Memory B cell (primary cell): ENCODE data around the gene LSM8.
"Not testable (repeated sequence)": the region's sequence is repeated elsewhere in the genome, so short reads cannot be mapped to it uniquely, and the experiment has no call there.

Experiments used
- ATAC-seq: fragments of 150-1000 bp; cut with Tn5 transposase; 2 replicates; pipeline ENCODE4 v1.10.0; 2021; ENCODE audit warnings: low read depth, mild to moderate bottlenecking, moderate library complexity
- DNase-seq, 2 donors: peaks; one replicate each; pipeline ENCODE4 v3.0.0; 2022; ENCODE audit warnings: low spot score in 2 of 2
- H3K27ac Mint-ChIP-seq: one replicate; pipeline ENCODE4 v1.8.0; 2022; ENCODE audit warnings: mild to moderate bottlenecking, moderate library complexity, mixed read lengths
- H3K27me3 Mint-ChIP-seq: one replicate; pipeline ENCODE4 v1.8.0; 2022; ENCODE audit warnings: mixed read lengths
- H3K36me3 Mint-ChIP-seq: one replicate; pipeline ENCODE4 v1.8.0; 2022; ENCODE audit warnings: mild to moderate bottlenecking, mixed read lengths
- H3K4me1 Mint-ChIP-seq: one replicate; pipeline ENCODE4 v1.8.0; 2022; ENCODE audit warnings: mixed read lengths
- H3K4me3 Mint-ChIP-seq: one replicate; pipeline ENCODE4 v1.8.0; 2022; ENCODE audit warnings: mild to moderate bottlenecking, moderate library complexity, mixed read lengths
- H3K9me3 Mint-ChIP-seq: one replicate; pipeline ENCODE4 v1.8.0; 2022; ENCODE audit warnings: mixed read lengths

The LSM8 gene

GRCh38 chr7:118220583-118220982 lies 36.6 kb downstream of the LSM8 start:
- H3K27me3 Mint-ChIP-seq: no peaks in the 10 kb centered on the region
- H3K27ac Mint-ChIP-seq: no peak overlapping the region

DNA sequence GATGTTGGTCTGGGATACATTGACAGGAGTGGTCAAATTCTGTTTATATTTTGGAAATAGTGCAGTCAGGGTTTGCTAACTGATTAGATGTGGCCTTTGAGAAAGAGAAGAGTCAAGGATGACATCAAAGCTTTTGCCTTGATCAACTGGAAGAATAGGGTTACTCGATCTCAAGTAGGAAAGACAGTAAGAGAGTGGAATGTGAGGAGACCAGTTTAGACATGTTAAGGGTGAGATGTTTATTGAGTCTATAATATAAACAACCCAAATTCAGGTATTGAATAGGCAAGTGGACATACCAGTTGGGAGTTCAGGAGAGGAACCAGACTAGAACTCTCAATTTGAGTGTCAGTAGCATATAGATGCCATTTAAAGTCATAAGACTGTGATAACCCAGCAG lies 38.6 kb downstream of the LSM8 start:
- no peak overlapping the region for H3K27ac Mint-ChIP-seq
- no peaks in the 10 kb centered on the region for H3K4me1 Mint-ChIP-seq
- ATAC-seq (no peak), DNase-seq (no peak)
- H3K27me3 Mint-ChIP-seq: no peaks in the 10 kb centered on the region
- H3K9me3 Mint-ChIP-seq: no peaks in the 10 kb centered on the region
- H3K36me3 Mint-ChIP-seq: no peaks in the 10 kb centered on the region
- no peak overlapping the region for H3K4me3 Mint-ChIP-seq

More at GRCh38 chr7:118220583-118220982, 36.6 kb downstream of the LSM8 start:
- H3K4me1 Mint-ChIP-seq: no peaks in the 10 kb centered on the region
- no peaks in the 10 kb centered on the region for H3K9me3 Mint-ChIP-seq
- no peak for ATAC-seq
- no peak overlapping the region for H3K4me3 Mint-ChIP-seq
- no peaks in the 10 kb centered on the region for H3K36me3 Mint-ChIP-seq
- no peak for DNase-seq

GRCh38 chr7:118224521-118224920 lies 40.6 kb downstream of the LSM8 start, which contains the start of gene ANKRD7:
Gene ANKRD7 (plus strand): TSS chr7:118224704. CDS start chr7:118224831, 127 bp downstream.
- no peaks in the 10 kb centered on the region for H3K9me3 Mint-ChIP-seq
- H3K27ac Mint-ChIP-seq: no peak within 1 kb of the TSS
- H3K4me1 Mint-ChIP-seq: no peaks in the 10 kb centered on the region
- H3K4me3 Mint-ChIP-seq: no peak within 1 kb of the TSS
- ATAC-seq: no peak
- H3K27me3 Mint-ChIP-seq: peaks cover 4% of the 10 kb centered on the region
- no peak for DNase-seq
- H3K36me3 Mint-ChIP-seq: no peaks in the 10 kb centered on the region

- H3K4me1 Mint-ChIP-seq: no peaks in the 10 kb centered on the region
- ATAC-seq: no peak
- no peaks in the 10 kb centered on the region for H3K9me3 Mint-ChIP-seq
- H3K27me3 Mint-ChIP-seq: peaks cover 4% of the 10 kb centered on the region
- H3K36me3 Mint-ChIP-seq: no peaks in the 10 kb centered on the region
- DNase-seq: no peak
- H3K27ac Mint-ChIP-seq: no peak overlapping the region
- H3K4me3 Mint-ChIP-seq: no peak overlapping the region
Measured at GRCh38 chr7:118232837-118233236, 48.9 kb downstream of the LSM8 start.

DNA sequence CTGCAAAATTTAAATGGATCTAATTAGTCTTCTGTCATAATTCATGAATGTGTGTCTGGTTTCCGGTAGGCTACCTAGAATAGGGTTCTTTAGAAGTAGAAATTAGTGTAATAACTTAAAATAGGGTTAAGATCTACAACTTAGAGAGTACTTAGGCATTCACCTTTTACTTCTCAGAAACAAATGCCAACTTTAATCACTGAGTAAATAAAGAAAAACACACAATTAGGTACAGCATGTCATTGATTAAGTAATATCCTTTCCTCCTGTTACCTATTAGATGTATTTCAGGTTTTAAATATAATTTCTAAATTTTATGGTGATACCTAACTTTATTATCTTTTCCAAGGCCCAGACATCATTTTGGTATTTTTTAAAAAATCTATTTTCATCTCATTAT lies 49.8 kb downstream of the LSM8 start:
- ATAC-seq (no peak), DNase-seq (no peak)
- Mint-ChIP-seq H3K27me3 (peaks cover 3% of the 10 kb centered on the region), H3K4me3 (no peak overlapping the region), H3K27ac (no peak overlapping the region), H3K4me1 (no peaks in the 10 kb centered on the region), H3K36me3 (no peaks in the 10 kb centered on the region), H3K9me3 (no peaks in the 10 kb centered on the region)

DNA sequence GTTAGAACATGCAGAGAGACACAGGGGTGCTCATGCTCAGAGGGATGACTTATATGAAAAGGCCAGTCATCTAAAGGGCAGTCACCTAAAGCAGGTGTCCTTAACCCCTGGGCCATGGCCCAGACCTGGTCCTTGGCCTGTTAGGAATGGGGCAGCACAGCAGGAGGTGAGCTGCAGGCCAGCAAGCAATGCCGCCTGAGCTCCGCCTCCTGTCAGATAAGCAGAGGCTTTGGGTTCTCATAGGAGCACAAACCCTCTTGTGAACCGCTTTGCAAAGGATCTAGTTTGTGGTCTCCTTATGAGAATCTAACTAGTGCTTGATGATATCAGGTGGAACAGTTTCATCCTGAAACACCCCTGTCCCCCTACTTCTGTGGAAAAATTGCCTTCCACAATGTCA lies 55.0 kb downstream of the LSM8 start:
- Mint-ChIP-seq H3K4me3 (no peak overlapping the region), H3K27ac (no peak overlapping the region), H3K9me3 (no peaks in the 10 kb centered on the region), H3K36me3 (no peaks in the 10 kb centered on the region), H3K4me1 (no peaks in the 10 kb centered on the region), H3K27me3 (no peaks in the 10 kb centered on the region)
- ATAC-seq (no peak), DNase-seq (no peak)

DNA sequence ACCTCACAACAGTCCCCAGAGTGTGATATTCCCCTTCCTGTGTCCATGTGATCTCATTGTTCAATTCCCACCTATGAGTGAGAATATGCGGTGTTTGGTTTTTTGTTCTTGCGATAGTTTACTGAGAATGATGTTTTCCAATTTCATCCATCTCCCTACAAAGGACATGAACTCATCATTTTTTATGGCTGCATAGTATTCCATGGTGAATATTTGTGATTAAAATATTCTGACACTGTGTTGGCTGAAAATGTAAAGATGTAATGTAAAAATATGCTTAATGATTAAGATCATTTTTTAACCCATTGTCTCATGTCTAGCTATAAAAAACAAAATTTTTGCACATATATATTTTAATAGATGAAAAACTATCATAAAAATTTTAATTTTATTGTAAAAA lies 56.4 kb downstream of the LSM8 start:
- DNase-seq, H3K27ac Mint-ChIP-seq, ATAC-seq, H3K4me1 Mint-ChIP-seq, H3K9me3 Mint-ChIP-seq, H3K4me3 Mint-ChIP-seq, H3K27me3 Mint-ChIP-seq, H3K36me3 Mint-ChIP-seq: not testable (repeated sequence)
